CD8-positive, alpha-beta memory T cell (primary cell): Measurements from ENCODE around the gene EHMT2. TPM values are rescaled to one million over a fixed set of nuclear protein-coding genes. Genes with fewer than 3 reads are reported as not detected.
"Not testable (repeated sequence)": the region's sequence is repeated elsewhere in the genome, so short reads cannot be mapped to it uniquely, and the experiment has no call there.

Source experiments
- CTCF ChIA-PET: fragments of 350-600 bp; sonication (Branson Sonifier 250); formaldehyde crosslinking; loops from one replicate; lab custom pipeline; 2021; ENCODE audit warnings: antibody characterized with exemption; lab: Charles Lee
- POLR2A ChIA-PET: fragments of 350-600 bp; sonication (Branson Sonifier 250); formaldehyde crosslinking; loops from one replicate; lab custom pipeline; 2021; ENCODE audit warnings: antibody characterized with exemption; lab: Charles Lee
- DNase-seq, 5 donors: peaks; one replicate each; pipeline versions ENCODE4 v3.0.0 to v3.0.0-alpha.2; 2020 to 2022; ENCODE audit warnings: mixed read lengths in 1 of 5
- H3K27ac ChIP-seq: one replicate; pipeline ENCODE4 v1.7.0; 2013; ENCODE audit warnings: low read depth, mild to moderate bottlenecking, low read length, moderate library complexity
- H3K27me3 ChIP-seq: 2 replicates; pipeline ENCODE4 v1.7.0; 2013; ENCODE audit warnings: low read length, mild to moderate bottlenecking; ENCODE audit not compliant: insufficient read depth, poor library complexity, severe bottlenecking
- H3K36me3 ChIP-seq: 2 replicates; pipeline ENCODE4 v1.7.0; 2013; ENCODE audit warnings: mild to moderate bottlenecking, low read length, moderate library complexity; ENCODE audit not compliant: insufficient read depth
- H3K4me1 ChIP-seq: 2 replicates; pipeline ENCODE4 v1.7.0; 2013; ENCODE audit warnings: mild to moderate bottlenecking, low read length, moderate library complexity; ENCODE audit not compliant: insufficient read depth
- H3K4me3 ChIP-seq: 2 replicates; pipeline ENCODE4 v1.7.0; 2013; ENCODE audit warnings: mild to moderate bottlenecking, low read length
- H3K9me3 ChIP-seq: 2 replicates; pipeline ENCODE4 v1.7.0; 2013; ENCODE audit warnings: mild to moderate bottlenecking, low read length
- H3K27ac Mint-ChIP-seq, 8 donors: one replicate each; pipeline ENCODE4 v1.8.0; 2020 to 2021; ENCODE audit warnings: mixed read lengths in 8 of 8, mild to moderate bottlenecking in 6 of 8, inconsistent platforms in 3 of 8, moderate library complexity in 3 of 8
- H3K27me3 Mint-ChIP-seq, 2 donors: one replicate each; pipeline ENCODE4 v1.8.0; 2020 to 2021; ENCODE audit warnings: mixed read lengths in 2 of 2, mild to moderate bottlenecking in 1 of 2, moderate library complexity in 1 of 2
- H3K36me3 Mint-ChIP-seq, 3 donors: one replicate each; pipeline ENCODE4 v1.8.0; 2020 to 2021; ENCODE audit warnings: mixed read lengths in 3 of 3, inconsistent platforms in 1 of 3, mild to moderate bottlenecking in 1 of 3
- H3K4me1 Mint-ChIP-seq, 3 donors: one replicate each; pipeline ENCODE4 v1.8.0; 2020 to 2021; ENCODE audit warnings: mixed read lengths in 3 of 3, inconsistent platforms in 1 of 3, mild to moderate bottlenecking in 1 of 3
- H3K4me3 Mint-ChIP-seq, 7 donors: one replicate each; pipeline ENCODE4 v1.8.0; 2020 to 2021; ENCODE audit warnings: mixed read lengths in 7 of 7, mild to moderate bottlenecking in 6 of 7, moderate library complexity in 4 of 7, inconsistent platforms in 2 of 7
- H3K9me3 Mint-ChIP-seq, 5 donors: one replicate each; pipeline ENCODE4 v1.8.0; 2020 to 2022; ENCODE audit warnings: mixed read lengths in 5 of 5, mild to moderate bottlenecking in 3 of 5, moderate library complexity in 2 of 5, inconsistent platforms in 1 of 5
- polyA plus RNA-seq: library from polyadenylated mRNA; unstranded; fragments of 300-500 nt; fragmentation: Illumina TruSeq; gene quantifications from one replicate; pipeline ENCODE4 v1.2.3, GENCODE V29; 2021
- total RNA-seq, 2 experiments: library from RNA; stranded (reverse); gene quantifications; one replicate each; pipeline ENCODE4 v1.2.3, GENCODE V29; 2021

Gene EHMT2
- total and polyA plus RNA-seq, 3 experiments from 2014 or later: 51.6 to 72.4 (median 71.6) TPM

DNA sequence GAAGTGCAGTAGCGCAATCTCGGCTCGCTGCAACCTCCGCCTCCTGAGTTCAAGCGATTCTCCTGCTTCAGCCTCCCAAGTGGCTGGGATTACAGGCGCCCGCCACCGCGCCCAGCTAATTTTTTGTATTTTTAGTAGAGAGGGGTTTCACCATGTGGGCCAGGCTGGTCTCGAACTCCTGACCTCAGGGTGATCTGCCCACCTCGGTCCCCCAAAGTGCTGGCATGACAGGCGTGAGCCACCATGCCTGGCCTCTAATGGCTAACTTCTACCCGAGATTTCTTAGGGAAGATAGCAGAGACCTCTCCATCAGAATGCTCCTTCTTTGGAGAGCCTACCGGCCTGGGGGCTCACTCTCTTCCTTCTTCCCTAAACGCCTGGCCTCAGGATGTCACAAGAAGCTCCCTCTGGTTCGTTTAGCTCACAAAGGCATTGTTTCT lies 33.4 kb downstream of the EHMT2 start:
- H3K27me3 ChIP-seq, H3K9me3 ChIP-seq, H3K9me3 Mint-ChIP-seq, H3K27me3 Mint-ChIP-seq, DNase-seq: not testable (repeated sequence)
- H3K36me3 Mint-ChIP-seq: peaks cover 0 to 36% (median 1%) of the 10 kb centered on the region in 3 donors
- POLR2A ChIA-PET: interaction anchor here (0.6 to 2.2 kb wide), 6 partner anchors 21 to 195 kb away, joined by 3 to 12 read pairs (median 6); partner anchors contain the start of genes DDAH2, HSPA1A and HSPA1L
- peaks cover 25 to 26% (median 26%) of the 10 kb centered on the region in 3 donors for H3K4me1 Mint-ChIP-seq
- peak overlapping the region; percentile 80 to 97 (median 93) for H3K4me3 Mint-ChIP-seq
- Histone ChIP-seq H3K36me3 (peaks cover 15% of the 10 kb centered on the region), H3K27ac (peak overlapping the region; percentile 92), H3K4me3 (peak overlapping the region; percentile 62), H3K4me1 (peaks cover 21% of the 10 kb centered on the region)
- CTCF ChIA-PET: interaction anchor here (0.9 to 2.2 kb wide), 11 partner anchors 10 to 318 kb away, joined by 3 to 9 read pairs (median 4); partner anchors contain the start of genes ATP6V1G2, BAG6 and GPANK1
- H3K27ac Mint-ChIP-seq: peak overlapping the region; percentile 82 to 97 (median 94)

DNA sequence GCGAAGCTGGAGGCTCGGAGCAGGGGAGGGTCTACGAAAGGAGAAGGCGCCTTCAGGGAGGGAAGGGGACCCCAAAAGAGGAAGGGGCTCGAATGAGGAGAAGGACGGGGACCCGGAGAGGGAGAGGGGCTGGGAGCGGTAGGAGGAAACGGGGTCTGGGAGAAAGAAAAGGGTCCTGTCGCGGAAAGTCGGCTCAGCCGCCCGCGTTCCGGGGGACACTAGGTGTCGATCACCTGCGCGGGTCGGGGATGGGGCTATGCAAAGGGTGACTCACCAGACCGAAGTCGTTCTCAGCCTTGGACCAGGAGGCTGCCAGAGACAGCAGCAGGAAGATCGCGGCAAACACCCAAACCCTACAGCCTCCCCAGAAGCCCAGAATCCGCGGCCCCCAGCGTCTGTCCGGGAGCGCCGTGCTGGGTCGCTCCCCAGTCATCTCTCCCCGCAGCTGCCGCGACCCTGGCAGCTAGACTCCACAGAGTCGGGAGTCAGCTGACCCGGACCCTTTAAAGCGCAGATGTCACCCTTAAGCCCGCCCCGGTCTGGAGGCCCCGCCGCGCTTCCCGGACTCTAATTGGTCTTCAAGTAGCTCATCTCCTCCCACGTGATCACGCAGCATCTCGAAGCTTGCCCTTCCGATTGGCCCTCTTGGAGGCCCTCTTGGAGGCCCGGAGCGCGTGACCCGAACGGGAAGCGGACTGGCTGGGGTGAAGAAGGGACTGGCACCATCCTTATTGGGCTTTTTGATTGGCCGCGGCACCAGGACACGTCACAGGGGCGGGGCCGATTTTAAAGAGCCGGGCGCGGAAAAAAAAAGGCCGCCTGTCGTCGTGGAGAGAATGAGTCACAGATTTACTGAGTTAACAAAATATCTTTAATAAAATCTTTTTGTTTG lies 34.9 kb downstream of the EHMT2 start, which contains the start of gene NEU1:
NEU1 (minus strand) TSS at position 478 of the 892 bp plus-strand sequence; CDS start at position 433, 45 bp downstream.
- ChIA-PET CTCF (interaction anchor here (1.0 to 2.2 kb wide), 17 partner anchors 12 to 316 kb away, joined by 3 to 10 read pairs (median 4); partner anchors contain the start of genes ATP6V1G2, BAG6, C6orf47 and EHMT2), POLR2A (interaction anchor here (0.6 to 2.2 kb wide), 21 partner anchors 19 to 1109 kb away, joined by 3 to 13 read pairs (median 4); partner anchors contain the start of genes ABHD16A, BAG6, C6orf47 and DDAH2)
- Histone ChIP-seq H3K4me3 (peak within 1 kb of the TSS; percentile 87), H3K27ac (peak within 1 kb of the TSS; percentile 95), H3K36me3 (peaks cover 20% of the 10 kb centered on the region), H3K27me3 (no peaks in the 10 kb centered on the region), H3K9me3 (no peaks in the 10 kb centered on the region), H3K4me1 (peaks cover 21% of the 10 kb centered on the region)
- peak; percentile 99 to 100 (median 99) for DNase-seq
- Mint-ChIP-seq H3K4me1 (peaks cover 25 to 26% (median 26%) of the 10 kb centered on the region in 3 donors), H3K9me3 (no peaks in the 10 kb centered on the region), H3K36me3 (peaks cover 0 to 44% (median 2%) of the 10 kb centered on the region in 3 donors), H3K27ac (peak within 1 kb of the TSS; percentile 82 to 97 (median 94)), H3K27me3 (peaks cover 0 to 4% of the 10 kb centered on the region in 2 donors), H3K4me3 (peak within 1 kb of the TSS; percentile 80 to 97 (median 93))

DNA sequence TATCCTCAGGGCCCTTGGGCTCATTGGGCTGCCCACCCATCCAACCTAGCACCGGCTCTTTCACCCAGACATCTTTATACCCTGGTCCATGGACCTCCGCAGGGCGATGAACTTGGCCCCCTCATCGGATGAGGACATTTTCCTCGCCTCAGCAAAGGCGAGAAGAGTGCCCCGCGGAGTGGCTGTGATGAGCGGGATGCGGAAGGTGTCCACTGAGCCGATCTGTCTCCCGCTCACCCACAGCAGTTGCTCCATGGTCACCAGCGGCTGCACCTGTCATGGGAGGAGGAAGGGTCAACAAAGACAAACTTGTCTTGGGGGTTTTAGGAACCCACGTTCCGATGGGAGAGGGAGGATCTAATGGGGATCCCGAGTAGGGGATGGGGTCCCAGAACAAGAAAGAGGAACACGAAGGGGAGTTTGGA lies 35.6 kb downstream of the EHMT2 start:
- no peak for DNase-seq
- Histone ChIP-seq H3K9me3 (no peaks in the 10 kb centered on the region), H3K27me3 (no peaks in the 10 kb centered on the region), H3K4me1 (peaks cover 21% of the 10 kb centered on the region), H3K36me3 (peaks cover 24% of the 10 kb centered on the region), H3K4me3 (peak overlapping the region; percentile 87), H3K27ac (peak overlapping the region; percentile 95)
- H3K4me1 Mint-ChIP-seq: peaks cover 25 to 26% (median 26%) of the 10 kb centered on the region in 3 donors
- peaks cover 0 to 51% (median 2%) of the 10 kb centered on the region in 3 donors for H3K36me3 Mint-ChIP-seq
- CTCF ChIA-PET: interaction anchor here (1.0 to 1.6 kb wide), 4 partner anchors 27 to 268 kb away, joined by 3 read pairs; partner anchors contain the start of gene FKBPL
- no peaks in the 10 kb centered on the region for H3K9me3 Mint-ChIP-seq
- POLR2A ChIA-PET: interaction anchor here (1.1 to 1.8 kb wide), 6 partner anchors 26 to 210 kb away, joined by 4 to 12 read pairs (median 6); partner anchors contain the start of genes ABHD16A, BAG6, HSPA1A and HSPA1L
- peaks cover 0 to 4% of the 10 kb centered on the region in 2 donors for H3K27me3 Mint-ChIP-seq
- H3K4me3 Mint-ChIP-seq: peak overlapping the region; percentile 80 to 97 (median 93)
- H3K27ac Mint-ChIP-seq: peak overlapping the region; percentile 82 to 97 (median 94)

DNA sequence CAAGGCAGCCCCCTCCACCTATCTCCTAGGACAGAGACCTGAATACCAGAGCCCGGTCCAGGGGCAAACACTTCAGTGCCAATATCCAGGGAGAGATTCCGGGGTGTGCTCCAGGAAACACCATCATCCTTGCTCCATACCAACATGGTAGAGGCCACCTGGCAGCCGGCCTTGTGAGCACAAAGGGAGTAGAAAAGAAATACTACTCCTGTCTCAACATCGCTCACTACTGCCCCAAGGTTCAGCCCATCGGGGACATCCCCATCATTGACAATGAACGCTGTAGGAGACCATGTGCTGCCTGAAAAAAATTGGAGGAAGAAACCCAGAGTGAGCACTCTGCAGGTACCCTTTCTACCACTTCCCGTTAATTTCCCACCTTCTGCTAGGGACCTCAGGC lies 36.3 kb downstream of the EHMT2 start:
- Mint-ChIP-seq H3K27me3 (peaks cover 0 to 4% of the 10 kb centered on the region in 2 donors), H3K27ac (peak overlapping the region in 6 of 8 donors; percentile 27 to 95 (median 92)), H3K4me1 (peaks cover 25 to 26% (median 26%) of the 10 kb centered on the region in 3 donors), H3K36me3 (peaks cover 0 to 52% (median 2%) of the 10 kb centered on the region in 3 donors), H3K4me3 (peak overlapping the region in 6 of 7 donors; percentile 65 to 94 (median 86)), H3K9me3 (no peaks in the 10 kb centered on the region)
- Histone ChIP-seq H3K36me3 (peaks cover 24% of the 10 kb centered on the region), H3K4me3 (no peak overlapping the region), H3K27ac (no peak overlapping the region), H3K4me1 (peaks cover 21% of the 10 kb centered on the region), H3K9me3 (no peaks in the 10 kb centered on the region), H3K27me3 (no peaks in the 10 kb centered on the region)
- CTCF ChIA-PET: no interaction called here
- POLR2A ChIA-PET: interaction anchor here (0.5 kb wide), 1 partner anchor 198 kb away, joined by 3 read pairs; no protein-coding TSS in a partner anchor
- DNase-seq: no peak

DNA sequence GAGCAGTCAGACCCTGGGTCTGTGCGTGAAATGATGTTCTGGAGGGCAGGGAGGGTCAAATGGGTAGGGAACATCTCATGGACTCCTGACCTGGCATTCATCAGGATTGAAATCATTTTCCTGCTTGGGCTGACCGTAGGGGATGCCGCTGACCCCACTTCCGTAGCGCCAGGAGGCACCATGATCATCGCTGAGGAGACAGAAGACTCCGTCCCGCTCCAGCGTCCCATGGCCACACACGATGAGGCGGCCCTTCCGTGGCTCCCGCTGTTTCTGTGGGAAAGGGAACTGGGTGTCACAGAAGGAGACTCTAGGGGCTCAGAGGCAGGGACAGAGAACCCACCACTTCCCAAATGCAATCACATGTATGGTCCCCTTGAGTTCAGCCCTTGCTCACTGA lies 37.1 kb downstream of the EHMT2 start:
- Histone ChIP-seq H3K9me3 (no peaks in the 10 kb centered on the region), H3K27ac (no peak overlapping the region), H3K27me3 (no peaks in the 10 kb centered on the region), H3K4me1 (peaks cover 21% of the 10 kb centered on the region), H3K4me3 (no peak overlapping the region), H3K36me3 (peaks cover 24% of the 10 kb centered on the region)
- Mint-ChIP-seq H3K36me3 (peaks cover 0 to 53% (median 2%) of the 10 kb centered on the region in 3 donors), H3K27me3 (peaks cover 0 to 4% of the 10 kb centered on the region in 2 donors), H3K9me3 (no peaks in the 10 kb centered on the region), H3K4me3 (peak overlapping the region in 4 of 7 donors; percentile 59 to 82 (median 77)), H3K4me1 (peaks cover 25 to 26% (median 26%) of the 10 kb centered on the region in 3 donors), H3K27ac (peak overlapping the region in 4 of 8 donors; percentile 24 to 61 (median 54))
- DNase-seq: no peak
- POLR2A ChIA-PET: no interaction called here
- CTCF ChIA-PET: no interaction called here

DNA sequence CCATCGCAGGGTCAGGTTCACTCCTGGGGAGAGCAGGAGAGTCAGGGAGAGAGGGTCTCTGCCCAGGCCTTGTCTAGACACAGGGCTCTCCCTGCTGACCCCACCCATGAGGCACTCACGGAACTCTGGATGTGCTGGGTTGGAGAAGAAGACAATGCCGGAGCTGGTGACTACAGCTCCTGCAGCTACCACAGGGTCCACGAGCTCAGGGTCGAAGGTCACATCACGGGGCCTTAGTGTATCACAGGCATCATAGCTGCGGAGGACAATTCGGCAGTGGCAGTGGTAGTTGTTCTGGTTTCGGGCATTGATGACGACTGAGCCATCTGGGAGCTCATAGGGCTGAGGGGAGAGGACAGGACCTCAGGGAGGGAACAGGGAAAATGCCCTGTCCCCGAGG lies 37.6 kb downstream of the EHMT2 start:
- peak overlapping the region in 6 of 8 donors; percentile 24 to 91 (median 58) for H3K27ac Mint-ChIP-seq
- Histone ChIP-seq H3K27me3 (no peaks in the 10 kb centered on the region), H3K36me3 (peaks cover 24% of the 10 kb centered on the region), H3K4me3 (no peak overlapping the region), H3K9me3 (no peaks in the 10 kb centered on the region), H3K27ac (no peak overlapping the region), H3K4me1 (peaks cover 21% of the 10 kb centered on the region)
- H3K27me3 Mint-ChIP-seq: peaks cover 0 to 4% of the 10 kb centered on the region in 2 donors
- DNase-seq: no peak
- ChIA-PET CTCF (no interaction called here), POLR2A (no interaction called here)
- H3K4me3 Mint-ChIP-seq: peak overlapping the region in 5 of 7 donors; percentile 45 to 82 (median 77)
- peaks cover 0 to 1% (median 0%) of the 10 kb centered on the region in 5 donors for H3K9me3 Mint-ChIP-seq
- peaks cover 25 to 26% (median 26%) of the 10 kb centered on the region in 3 donors for H3K4me1 Mint-ChIP-seq
- peaks cover 0 to 55% (median 2%) of the 10 kb centered on the region in 3 donors for H3K36me3 Mint-ChIP-seq

DNA sequence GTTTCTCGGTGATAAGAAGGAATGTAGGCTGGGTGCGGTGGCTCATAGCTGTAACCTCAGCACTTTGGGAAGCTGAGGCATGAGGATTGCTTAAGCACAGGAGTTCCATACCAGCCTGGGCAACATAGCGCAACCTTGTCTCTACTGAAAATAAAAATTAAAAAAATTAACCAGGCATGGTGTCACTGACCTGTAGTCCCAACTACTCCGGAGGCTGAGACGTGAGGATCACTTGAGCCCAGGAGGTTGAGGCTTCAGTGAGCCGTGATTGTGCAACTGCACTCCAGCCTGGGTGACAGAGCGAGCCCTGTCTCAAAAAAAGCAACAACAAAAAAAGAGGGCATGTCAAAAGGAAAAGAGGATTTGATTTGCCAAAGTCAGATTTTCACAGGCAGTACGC lies 38.8 kb downstream of the EHMT2 start:
- ChIA-PET POLR2A (interaction anchor here (0.6 kb wide), 1 partner anchor 123 kb away, joined by 3 read pairs; no protein-coding TSS in a partner anchor), CTCF (interaction anchor here (1.0 kb wide), 1 partner anchor 29 kb away, joined by 3 read pairs; no protein-coding TSS in a partner anchor)
- H3K36me3 ChIP-seq: peaks cover 24% of the 10 kb centered on the region
- Mint-ChIP-seq H3K4me1 (peaks cover 20 to 24% (median 23%) of the 10 kb centered on the region in 3 donors), H3K9me3 (peaks cover 0 to 1% (median 0%) of the 10 kb centered on the region in 5 donors), H3K36me3 (peaks cover 0 to 54% (median 2%) of the 10 kb centered on the region in 3 donors), H3K27me3 (peaks cover 0 to 4% of the 10 kb centered on the region in 2 donors), H3K4me3 (no peak overlapping the region), H3K27ac (peak overlapping the region in 1 of 8 donors; percentile 17)
- DNase-seq: no peak
- H3K27me3 ChIP-seq: no peaks in the 10 kb centered on the region
- H3K4me1 ChIP-seq: peaks cover 14% of the 10 kb centered on the region
- H3K27ac ChIP-seq: no peak overlapping the region
- H3K9me3 ChIP-seq: no peaks in the 10 kb centered on the region
- no peak overlapping the region for H3K4me3 ChIP-seq
